ENCODE data around the gene TATDN2.

The TATDN2 gene

GRCh38 chr3:10320320-10320677 lies 72.0 kb downstream of the TATDN2 start:
- TF ChIP-seq ZNF274 (IDR thresholded peaks at IDR 0.05; ENCODE audit: low read depth, low read length) = no peak
- peak overlapping the region; percentile 98 for H3K4me3 ChIP-seq (ENCODE audit: low read length)

- no peak for TF ChIP-seq ZNF274 (IDR thresholded peaks at IDR 0.05; ENCODE audit: low read depth, low read length)
- no peak overlapping the region for H3K4me3 ChIP-seq (ENCODE audit: low read length)
Measured at GRCh38 chr3:10321630-10322351, 73.5 kb downstream of the TATDN2 start.

GRCh38 chr3:10322352-10322710 lies 74.1 kb downstream of the TATDN2 start:
- no peak for TF ChIP-seq ZNF274 (IDR thresholded peaks at IDR 0.05; ENCODE audit: low read depth, low read length)
- H3K4me3 ChIP-seq (ENCODE audit: low read length) = no peak overlapping the region

- H3K4me3 ChIP-seq (ENCODE audit: low read length) = no peak overlapping the region
- no peak for TF ChIP-seq ZNF274 (IDR thresholded peaks at IDR 0.05; ENCODE audit: low read depth, low read length)
Measured at GRCh38 chr3:10327592-10327991, 79.3 kb downstream of the TATDN2 start.

GRCh38 chr3:10328460-10329071 lies 80.3 kb downstream of the TATDN2 start:
- TF ChIP-seq ZNF274 (IDR thresholded peaks at IDR 0.05; ENCODE audit: low read depth, low read length) = no peak
- H3K4me3 ChIP-seq (ENCODE audit: low read length) = no peak overlapping the region

- no peak for TF ChIP-seq ZNF274 (IDR thresholded peaks at IDR 0.05; ENCODE audit: low read depth, low read length)
- no peak overlapping the region for H3K4me3 ChIP-seq (ENCODE audit: low read length)
Measured at GRCh38 chr3:10329495-10330015, 81.3 kb downstream of the TATDN2 start.

- H3K4me3 ChIP-seq (ENCODE audit: low read length) = no peak overlapping the region
- TF ChIP-seq ZNF274 (IDR thresholded peaks at IDR 0.05; ENCODE audit: low read depth, low read length) = no peak
Measured at GRCh38 chr3:10330319-10330718, 82.1 kb downstream of the TATDN2 start.
